TTC549 (cell line): ENCODE measurements around the gene TAF8.
"Not testable (repeated sequence)": the region's sequence is repeated elsewhere in the genome, so short reads cannot be mapped to it uniquely, and the experiment has no call there.

Source experiments
- FAIRE-seq: peaks from 2 replicates; lab custom pipeline; 2012; peaks lifted over from hg19 to GRCh38; lab: Jason Lieb, UNC

TAF8 gene

GRCh38 chr6:42029062-42029685 is 21.1 kb upstream of the TAF8 start:
- FAIRE-seq, result no peak

DNA sequence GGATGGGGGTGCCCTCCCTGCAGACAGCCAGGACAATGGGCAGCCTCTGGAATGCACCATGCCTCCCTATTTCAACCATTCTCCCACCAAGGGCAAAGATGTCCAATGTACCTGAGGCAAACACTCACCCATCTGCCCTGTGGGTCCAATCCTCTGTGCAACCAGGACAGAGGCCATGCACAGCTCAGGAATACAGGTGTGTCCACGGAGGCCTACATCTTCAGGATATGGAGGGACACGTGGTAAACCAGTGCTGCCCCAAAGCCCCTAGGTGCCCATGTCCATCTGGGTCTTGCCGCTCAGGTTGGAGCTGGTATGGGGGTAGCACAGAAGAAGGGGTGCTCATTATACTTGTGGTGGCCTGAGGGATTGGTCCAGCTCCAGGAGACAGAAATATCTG is 20.4 kb upstream of the TAF8 start:
- no peak for FAIRE-seq

- no peak for FAIRE-seq
Observed at GRCh38 chr6:42030585-42031506, 19.5 kb upstream of the TAF8 start.

- FAIRE-seq, result no peak
Observed at GRCh38 chr6:42032366-42032765, 18.0 kb upstream of the TAF8 start.

- not testable (repeated sequence) for FAIRE-seq
Observed at GRCh38 chr6:42037669-42038068, 12.7 kb upstream of the TAF8 start.

DNA sequence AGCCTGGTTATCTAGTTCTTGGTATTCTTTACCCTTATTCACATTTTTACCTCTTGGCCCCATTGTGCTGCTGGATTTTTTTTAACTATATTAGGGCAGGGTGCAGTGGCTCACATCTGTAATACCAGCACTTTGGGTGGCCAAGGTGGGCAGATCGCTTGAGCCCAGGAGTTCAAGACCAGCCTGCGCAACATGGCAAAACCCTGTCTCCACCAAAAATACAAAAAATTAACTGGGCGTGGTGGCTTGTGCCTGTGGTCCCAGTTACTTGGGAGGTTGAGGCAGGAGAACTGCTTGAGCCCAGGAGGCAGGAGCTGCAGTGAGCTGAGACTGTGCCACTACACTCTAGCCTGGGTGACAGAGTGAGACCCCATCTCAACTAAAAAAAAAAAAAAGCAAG is 12.2 kb upstream of the TAF8 start:
- FAIRE-seq, result no peak

GRCh38 chr6:42038811-42039408 is 11.4 kb upstream of the TAF8 start:
- FAIRE-seq, result no peak

DNA sequence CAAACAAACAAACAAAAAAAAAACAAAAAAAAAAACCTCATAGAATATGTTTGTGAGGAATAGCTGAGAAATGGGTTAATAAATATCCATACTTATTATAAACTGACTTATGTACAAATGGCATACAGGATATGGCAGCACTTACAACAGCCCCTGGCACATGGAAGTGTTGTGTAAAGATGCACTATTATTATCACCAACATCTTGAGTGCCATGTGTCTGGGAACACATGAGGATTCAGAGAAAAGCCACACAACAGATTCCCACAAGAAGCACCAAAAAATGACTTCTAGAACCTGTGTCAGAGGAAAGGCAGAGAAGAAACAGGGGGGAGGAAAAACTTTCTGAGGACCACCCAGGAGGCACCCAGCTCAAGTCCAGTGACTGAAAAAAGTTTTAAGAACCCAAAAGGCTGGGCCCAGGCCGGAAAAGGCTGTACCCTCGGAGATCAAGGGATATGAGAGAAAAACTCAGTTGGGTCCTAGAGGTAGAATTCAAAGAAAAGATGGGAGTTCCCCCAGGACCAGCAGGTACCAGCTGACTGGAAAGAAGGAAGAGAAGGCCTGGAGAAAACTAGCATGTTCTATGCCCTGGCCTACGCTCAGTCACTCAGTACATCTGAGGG is 9.4 kb upstream of the TAF8 start:
- FAIRE-seq, result no peak

DNA sequence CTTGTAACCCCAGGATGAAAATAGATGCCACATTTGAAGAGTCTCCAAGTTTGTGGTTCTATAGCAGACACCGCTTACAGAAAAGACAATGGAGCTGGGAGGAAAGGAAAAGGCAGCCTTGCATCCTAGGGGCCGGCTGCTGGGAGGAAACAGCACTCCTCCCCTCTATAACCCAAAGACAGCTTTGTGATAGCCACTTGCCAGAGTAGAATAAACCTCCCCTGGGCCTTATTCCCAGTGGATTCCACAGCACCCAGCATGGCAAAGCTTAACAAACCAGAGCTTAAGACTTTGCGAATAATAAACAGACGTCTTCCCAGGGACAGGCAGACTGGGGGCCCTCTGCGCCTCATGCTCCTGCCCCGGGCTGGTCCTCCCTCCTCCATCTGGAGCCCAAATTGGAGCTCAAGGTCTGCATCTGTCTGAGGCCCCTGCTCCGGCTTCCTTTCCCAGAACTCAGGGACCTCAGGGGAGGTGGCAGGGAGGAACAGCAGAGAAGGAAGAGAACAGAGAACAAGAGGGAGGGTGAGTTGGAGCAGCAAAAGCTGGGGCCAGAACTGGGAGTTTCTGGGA is 8.8 kb upstream of the TAF8 start:
- no peak for FAIRE-seq

GRCh38 chr6:42042108-42042507 is 8.2 kb upstream of the TAF8 start:
- no peak for FAIRE-seq

- FAIRE-seq, result no peak
Observed at GRCh38 chr6:42043787-42044475, 6.4 kb upstream of the TAF8 start.

DNA sequence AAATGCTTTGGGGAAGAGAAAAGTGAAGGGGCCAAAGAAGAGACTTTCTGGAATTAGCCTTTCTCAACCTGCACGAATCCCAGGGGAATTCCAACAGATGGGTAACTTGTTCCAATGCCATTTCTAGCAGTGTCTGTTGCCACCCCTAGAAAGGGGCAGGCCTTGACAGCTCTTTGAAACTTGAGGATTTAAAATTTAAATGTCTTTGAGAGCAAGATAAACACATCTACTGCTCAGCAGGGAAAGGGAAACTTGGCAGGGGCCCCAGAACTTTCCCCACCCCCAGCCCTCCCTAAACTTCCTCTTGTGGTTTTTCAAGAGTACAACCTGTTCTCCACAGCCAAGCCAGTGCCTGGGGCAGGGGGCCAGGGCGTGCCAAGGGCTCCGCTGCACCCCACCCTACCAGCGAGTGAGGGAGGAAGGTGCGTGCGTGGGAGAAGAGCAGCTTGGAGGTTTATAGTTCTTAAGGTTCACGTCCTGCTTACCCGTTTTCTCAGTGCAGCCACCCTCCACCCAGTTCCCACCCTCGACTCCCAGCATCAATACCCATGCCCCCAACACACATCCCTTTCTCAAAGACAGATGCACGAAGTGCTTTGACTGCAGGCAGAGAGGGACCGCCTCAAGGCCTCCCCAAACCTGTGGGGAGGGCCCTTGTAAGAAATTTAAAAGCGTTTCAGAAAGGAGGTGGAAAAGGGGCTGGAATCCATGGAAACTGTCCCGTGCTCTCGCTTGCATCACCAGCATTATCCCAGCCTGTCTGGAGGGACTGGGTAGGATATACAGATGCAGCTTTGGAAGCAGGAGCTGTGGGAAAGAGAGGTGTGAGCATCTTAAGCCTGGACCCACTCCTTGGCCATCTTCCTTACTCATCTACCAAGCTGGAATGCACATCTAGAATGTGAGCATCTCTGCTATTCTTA is 4.5 kb upstream of the TAF8 start:
- FAIRE-seq, result no peak

GRCh38 chr6:42046464-42047212 is 3.7 kb upstream of the TAF8 start:
- no peak for FAIRE-seq

DNA sequence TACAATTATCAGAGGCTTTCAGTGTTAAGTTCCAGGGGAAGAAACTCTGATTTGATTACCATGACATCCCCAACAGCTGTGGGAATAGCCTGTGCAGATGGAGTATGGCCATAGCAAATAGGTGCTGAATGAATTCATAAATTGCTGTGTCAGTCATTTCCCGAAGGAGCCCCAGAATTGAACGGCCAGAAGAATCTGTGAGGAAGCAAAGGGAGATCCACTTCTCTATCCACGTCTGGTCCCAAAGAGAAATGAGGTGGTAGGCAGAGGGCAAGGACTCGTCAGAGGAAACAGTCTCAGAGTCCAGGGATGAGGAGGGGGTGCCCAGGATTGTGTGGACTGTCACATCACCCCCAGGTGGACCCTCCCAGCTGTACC is 3.1 kb upstream of the TAF8 start:
- no peak for FAIRE-seq

- no peak for FAIRE-seq
Observed at GRCh38 chr6:42047790-42048405, 2.4 kb upstream of the TAF8 start.

GRCh38 chr6:42049116-42049809 is 1.1 kb upstream of the TAF8 start:
- FAIRE-seq, result no peak

GRCh38 chr6:42049948-42050296 is 402 bp upstream of the TAF8 start:
- FAIRE-seq, result no peak

GRCh38 chr6:42051268-42051653 is 937 bp downstream of the TAF8 start:
- no peak for FAIRE-seq

GRCh38 chr6:42053601-42054000 is 3.3 kb downstream of the TAF8 start:
- no peak for FAIRE-seq
